Measurements from ENCODE around the gene HAGH.
A peak's percentile ranks its signal among the peaks of the same experiment; 100 is the strongest.

- TF ChIP-seq CTCF (IDR thresholded peaks at IDR 0.05; ENCODE audit: low read length), result peak; percentile 75
- no peak for TF ChIP-seq EZH2 (optimal IDR thresholded peaks at IDR 0.05; ENCODE audit: low read depth, low read length)
Measured at GRCh38 chr16:1772908-1773702, 53.5 kb downstream of the HAGH start, which contains the start of gene MRPS34.
